ENCODE data around the gene SPDYA.

- TF ChIP-seq CTCF (IDR thresholded peaks at IDR 0.05) (no peak), POLR2A (IDR thresholded peaks at IDR 0.05) (no peak)
Observed at GRCh38 chr2:28824207-28824606, 13.6 kb downstream of the SPDYA start.
